ENCODE measurements around the gene MYL7.
A peak's percentile ranks its signal among the peaks of the same experiment; 100 is the strongest.

The MYL7 gene

GRCh38 chr7:44167920-44168319 lies 26.8 kb upstream of the MYL7 start:
- ChIA-PET POLR2A (no interaction called here), CTCF (no interaction called here)
- Histone ChIP-seq H3K4me3 (ENCODE audit: control insufficient read depth in 1 of 7, extremely low read depth in 1 of 7, insufficient read depth in 4 of 7, low read depth in 2 of 7, low read length in 6 of 7) (no peak overlapping the region), H3K36me3 (ENCODE audit: control insufficient read depth in 4 of 4, insufficient read depth in 4 of 4, low read length in 3 of 4) (no peaks in the 10 kb centered on the region), H3K27ac (ENCODE audit: insufficient read depth in 1 of 2, low read depth in 1 of 2, low read length in 2 of 2, poor library complexity in 1 of 2, severe bottlenecking in 2 of 2) (no peak overlapping the region), H3K4me1 (ENCODE audit: control extremely low read depth in 1 of 4, control insufficient read depth in 4 of 4, insufficient read depth in 4 of 4, low read length in 3 of 4) (peaks cover 0 to 6% (median 0%) of the 10 kb centered on the region in 4 experiments), H3K9me3 (ENCODE audit: control extremely low read depth in 1 of 5, control insufficient read depth in 4 of 5, insufficient read depth in 2 of 5, low read depth in 1 of 5, low read length in 4 of 5) (peaks cover 1 to 5% (median 4%) of the 10 kb centered on the region in 5 experiments), H3K27me3 (replicated peaks in 2 of 5; ENCODE audit: control insufficient read depth in 4 of 5, insufficient read depth in 5 of 5, low read length in 4 of 5) (no peaks in the 10 kb centered on the region)
- DNase-seq: peak; percentile 14 to 66 (median 60)

GRCh38 chr7:44163591-44163990 lies 22.5 kb upstream of the MYL7 start:
- H3K9me3 ChIP-seq (ENCODE audit: control extremely low read depth in 1 of 5, control insufficient read depth in 4 of 5, insufficient read depth in 2 of 5, low read depth in 1 of 5, low read length in 4 of 5): peaks cover 0 to 4% (median 3%) of the 10 kb centered on the region in 5 experiments
- H3K4me3 ChIP-seq (ENCODE audit: control insufficient read depth in 1 of 7, extremely low read depth in 1 of 7, insufficient read depth in 4 of 7, low read depth in 2 of 7, low read length in 6 of 7): no peak overlapping the region
- DNase-seq: no peak
- H3K27ac ChIP-seq (ENCODE audit: insufficient read depth in 1 of 2, low read depth in 1 of 2, low read length in 2 of 2, poor library complexity in 1 of 2, severe bottlenecking in 2 of 2): no peak overlapping the region
- CTCF ChIA-PET: interaction anchor here (0.9 to 1.1 kb wide), 2 partner anchors 9 to 21 kb away, joined by 3 read pairs; no protein-coding TSS in a partner anchor
- no CpG with 5 or more reads among the region's 1 CpG for WGBS (ENCODE audit: insufficient coverage)
- no peaks in the 10 kb centered on the region for H3K36me3 ChIP-seq (ENCODE audit: control insufficient read depth in 4 of 4, insufficient read depth in 4 of 4, low read length in 3 of 4)
- POLR2A ChIA-PET: interaction anchor here (0.5 to 0.6 kb wide), 2 partner anchors 28 to 91 kb away, joined by 3 to 4 read pairs; no protein-coding TSS in a partner anchor
- peaks cover 0 to 6% (median 0%) of the 10 kb centered on the region in 4 experiments for H3K4me1 ChIP-seq (ENCODE audit: control extremely low read depth in 1 of 4, control insufficient read depth in 4 of 4, insufficient read depth in 4 of 4, low read length in 3 of 4)
- peaks cover 0 to 2% (median 0%) of the 10 kb centered on the region in 5 experiments for H3K27me3 ChIP-seq (replicated peaks in 2 of 5; ENCODE audit: control insufficient read depth in 4 of 5, insufficient read depth in 5 of 5, low read length in 4 of 5)

GRCh38 chr7:44162785-44163395 lies 21.8 kb upstream of the MYL7 start:
- Histone ChIP-seq H3K9me3 (ENCODE audit: control extremely low read depth in 1 of 5, control insufficient read depth in 4 of 5, insufficient read depth in 2 of 5, low read depth in 1 of 5, low read length in 4 of 5) (peaks cover 0 to 4% (median 3%) of the 10 kb centered on the region in 5 experiments), H3K4me1 (ENCODE audit: control extremely low read depth in 1 of 4, control insufficient read depth in 4 of 4, insufficient read depth in 4 of 4, low read length in 3 of 4) (peaks cover 0 to 3% (median 0%) of the 10 kb centered on the region in 4 experiments), H3K4me3 (ENCODE audit: control insufficient read depth in 1 of 7, extremely low read depth in 1 of 7, insufficient read depth in 4 of 7, low read depth in 2 of 7, low read length in 6 of 7) (no peak overlapping the region), H3K36me3 (ENCODE audit: control insufficient read depth in 4 of 4, insufficient read depth in 4 of 4, low read length in 3 of 4) (no peaks in the 10 kb centered on the region), H3K27me3 (replicated peaks in 2 of 5; ENCODE audit: control insufficient read depth in 4 of 5, insufficient read depth in 5 of 5, low read length in 4 of 5) (peaks cover 0 to 2% (median 0%) of the 10 kb centered on the region in 5 experiments), H3K27ac (ENCODE audit: insufficient read depth in 1 of 2, low read depth in 1 of 2, low read length in 2 of 2, poor library complexity in 1 of 2, severe bottlenecking in 2 of 2) (no peak overlapping the region)
- DNase-seq: no peak
- CTCF ChIA-PET: interaction anchor here (0.9 to 1.1 kb wide), 2 partner anchors 9 to 21 kb away, joined by 3 read pairs; no protein-coding TSS in a partner anchor
- POLR2A ChIA-PET: interaction anchor here (0.6 to 0.9 kb wide), 2 partner anchors 19 to 91 kb away, joined by 3 to 4 read pairs; no protein-coding TSS in a partner anchor
- WGBS (ENCODE audit: insufficient coverage): no CpG with 5 or more reads among the region's 1 CpG

- DNase-seq: no peak
- ChIA-PET CTCF (no interaction called here), POLR2A (interaction anchor here (0.9 kb wide), 1 partner anchor 19 kb away, joined by 3 read pairs; no protein-coding TSS in a partner anchor)
- no peak overlapping the region for H3K4me3 ChIP-seq (ENCODE audit: control insufficient read depth in 1 of 7, extremely low read depth in 1 of 7, insufficient read depth in 4 of 7, low read depth in 2 of 7, low read length in 6 of 7)
- peaks cover 0 to 2% (median 0%) of the 10 kb centered on the region in 5 experiments for H3K27me3 ChIP-seq (replicated peaks in 2 of 5; ENCODE audit: control insufficient read depth in 4 of 5, insufficient read depth in 5 of 5, low read length in 4 of 5)
- no peak overlapping the region for H3K27ac ChIP-seq (ENCODE audit: insufficient read depth in 1 of 2, low read depth in 1 of 2, low read length in 2 of 2, poor library complexity in 1 of 2, severe bottlenecking in 2 of 2)
- peaks cover 0 to 4% (median 3%) of the 10 kb centered on the region in 5 experiments for H3K9me3 ChIP-seq (ENCODE audit: control extremely low read depth in 1 of 5, control insufficient read depth in 4 of 5, insufficient read depth in 2 of 5, low read depth in 1 of 5, low read length in 4 of 5)
- H3K4me1 ChIP-seq (ENCODE audit: control extremely low read depth in 1 of 4, control insufficient read depth in 4 of 4, insufficient read depth in 4 of 4, low read length in 3 of 4): no peaks in the 10 kb centered on the region
- 97% methylated on average over 3 of the region's 4 CpGs for WGBS (ENCODE audit: insufficient coverage)
- H3K36me3 ChIP-seq (ENCODE audit: control insufficient read depth in 4 of 4, insufficient read depth in 4 of 4, low read length in 3 of 4): no peaks in the 10 kb centered on the region
Measured at GRCh38 chr7:44162179-44162578, 21.0 kb upstream of the MYL7 start.

- WGBS (ENCODE audit: insufficient coverage): 100% methylated on average over 2 of the region's 2 CpGs
- Histone ChIP-seq H3K27ac (ENCODE audit: insufficient read depth in 1 of 2, low read depth in 1 of 2, low read length in 2 of 2, poor library complexity in 1 of 2, severe bottlenecking in 2 of 2) (no peak overlapping the region), H3K36me3 (ENCODE audit: control insufficient read depth in 4 of 4, insufficient read depth in 4 of 4, low read length in 3 of 4) (no peaks in the 10 kb centered on the region), H3K4me1 (ENCODE audit: control extremely low read depth in 1 of 4, control insufficient read depth in 4 of 4, insufficient read depth in 4 of 4, low read length in 3 of 4) (no peaks in the 10 kb centered on the region), H3K9me3 (ENCODE audit: control extremely low read depth in 1 of 5, control insufficient read depth in 4 of 5, insufficient read depth in 2 of 5, low read depth in 1 of 5, low read length in 4 of 5) (peaks cover 0 to 4% (median 3%) of the 10 kb centered on the region in 5 experiments), H3K27me3 (replicated peaks in 2 of 5; ENCODE audit: control insufficient read depth in 4 of 5, insufficient read depth in 5 of 5, low read length in 4 of 5) (peaks cover 0 to 2% (median 0%) of the 10 kb centered on the region in 5 experiments), H3K4me3 (ENCODE audit: control insufficient read depth in 1 of 7, extremely low read depth in 1 of 7, insufficient read depth in 4 of 7, low read depth in 2 of 7, low read length in 6 of 7) (no peak overlapping the region)
- DNase-seq: no peak
- ChIA-PET CTCF (no interaction called here), POLR2A (interaction anchor here (0.6 kb wide), 1 partner anchor 890 kb away, joined by 3 read pairs; no protein-coding TSS in a partner anchor)
Measured at GRCh38 chr7:44161371-44161770, 20.2 kb upstream of the MYL7 start.

- ChIA-PET POLR2A (no interaction called here), CTCF (no interaction called here)
- no peaks in the 10 kb centered on the region for H3K4me1 ChIP-seq (ENCODE audit: control extremely low read depth in 1 of 4, control insufficient read depth in 4 of 4, insufficient read depth in 4 of 4, low read length in 3 of 4)
- peaks cover 0 to 4% (median 0%) of the 10 kb centered on the region in 5 experiments for H3K27me3 ChIP-seq (replicated peaks in 2 of 5; ENCODE audit: control insufficient read depth in 4 of 5, insufficient read depth in 5 of 5, low read length in 4 of 5)
- H3K27ac ChIP-seq (ENCODE audit: insufficient read depth in 1 of 2, low read depth in 1 of 2, low read length in 2 of 2, poor library complexity in 1 of 2, severe bottlenecking in 2 of 2): no peak overlapping the region
- peaks cover 0 to 4% (median 3%) of the 10 kb centered on the region in 5 experiments for H3K9me3 ChIP-seq (ENCODE audit: control extremely low read depth in 1 of 5, control insufficient read depth in 4 of 5, insufficient read depth in 2 of 5, low read depth in 1 of 5, low read length in 4 of 5)
- H3K4me3 ChIP-seq (ENCODE audit: control insufficient read depth in 1 of 7, extremely low read depth in 1 of 7, insufficient read depth in 4 of 7, low read depth in 2 of 7, low read length in 6 of 7): no peak overlapping the region
- DNase-seq: no peak
- 90% methylated on average over 5 of the region's 5 CpGs for WGBS (ENCODE audit: insufficient coverage)
- no peaks in the 10 kb centered on the region for H3K36me3 ChIP-seq (ENCODE audit: control insufficient read depth in 4 of 4, insufficient read depth in 4 of 4, low read length in 3 of 4)
Measured at GRCh38 chr7:44159824-44160630, 18.9 kb upstream of the MYL7 start.

Measured in common myeloid progenitor, CD34-positive (primary cell).